Adrenal gland (tissue), 5 donors: ENCODE results near the gene MAGIX.

ENCODE experiments used
- POLR2A ChIP-seq, 2 donors: fragments of 450-650 bp; IDR thresholded peaks; one replicate each; pipeline ENCODE4 v1.6.1; 2017; ENCODE audit warnings: antibody characterized with exemption in 2 of 2, mild to moderate bottlenecking in 2 of 2, moderate library complexity in 1 of 2
- TF ChIP-seq, protein P1 (sequence below), 6 experiments: fragments of 450-650 bp in 4 of 6; fragments of 200-600 bp in 2 of 6; sonication (generic) in 1 of 6; IDR thresholded peaks; 1 replicate in 5 of 6; 2 replicates in 1 of 6; pipeline versions ENCODE4 v1.5.1 to v1.8.0; 2016 to 2021; ENCODE audit warnings: antibody characterized with exemption in 6 of 6, mild to moderate bottlenecking in 2 of 6, moderate library complexity in 1 of 6
- donor health status: DM: no; HTN: no; CAD: no.

DNA sequence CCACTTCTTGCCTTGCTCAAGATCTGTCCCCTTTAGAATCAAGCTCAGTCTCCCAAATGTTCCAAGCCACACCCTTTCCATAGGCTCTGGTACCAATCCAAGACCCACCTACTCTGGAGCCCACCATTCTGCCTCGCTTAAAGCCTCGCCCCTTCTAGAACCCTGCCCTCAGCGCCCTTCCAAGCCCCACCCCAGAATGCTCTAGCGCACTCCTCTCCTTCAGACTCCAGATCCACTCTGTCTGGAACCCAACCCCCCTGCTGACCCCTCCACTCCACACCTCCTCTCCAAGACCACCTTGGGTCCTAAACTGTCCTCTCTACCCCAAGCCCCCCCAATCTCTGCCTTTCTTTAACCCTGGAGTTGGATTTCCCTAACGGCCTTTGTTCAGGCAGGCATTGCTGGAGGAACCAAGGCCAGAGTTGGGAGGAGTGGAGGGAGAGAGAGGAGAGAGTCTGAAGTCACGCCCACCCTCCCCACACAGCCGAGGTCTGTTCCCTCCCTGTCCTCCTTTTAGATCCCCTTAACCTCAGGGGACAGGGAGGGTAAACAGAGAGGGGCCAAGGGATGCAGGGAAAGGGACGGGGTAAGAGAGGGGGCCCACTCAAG lies 26.0 kb downstream of the MAGIX start:
- TF ChIP-seq, protein P1, sequence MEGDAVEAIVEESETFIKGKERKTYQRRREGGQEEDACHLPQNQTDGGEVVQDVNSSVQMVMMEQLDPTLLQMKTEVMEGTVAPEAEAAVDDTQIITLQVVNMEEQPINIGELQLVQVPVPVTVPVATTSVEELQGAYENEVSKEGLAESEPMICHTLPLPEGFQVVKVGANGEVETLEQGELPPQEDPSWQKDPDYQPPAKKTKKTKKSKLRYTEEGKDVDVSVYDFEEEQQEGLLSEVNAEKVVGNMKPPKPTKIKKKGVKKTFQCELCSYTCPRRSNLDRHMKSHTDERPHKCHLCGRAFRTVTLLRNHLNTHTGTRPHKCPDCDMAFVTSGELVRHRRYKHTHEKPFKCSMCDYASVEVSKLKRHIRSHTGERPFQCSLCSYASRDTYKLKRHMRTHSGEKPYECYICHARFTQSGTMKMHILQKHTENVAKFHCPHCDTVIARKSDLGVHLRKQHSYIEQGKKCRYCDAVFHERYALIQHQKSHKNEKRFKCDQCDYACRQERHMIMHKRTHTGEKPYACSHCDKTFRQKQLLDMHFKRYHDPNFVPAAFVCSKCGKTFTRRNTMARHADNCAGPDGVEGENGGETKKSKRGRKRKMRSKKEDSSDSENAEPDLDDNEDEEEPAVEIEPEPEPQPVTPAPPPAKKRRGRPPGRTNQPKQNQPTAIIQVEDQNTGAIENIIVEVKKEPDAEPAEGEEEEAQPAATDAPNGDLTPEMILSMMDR (IDR thresholded peaks at IDR 0.05), result no peak
- TF ChIP-seq POLR2A (IDR thresholded peaks at IDR 0.05), result no peak
